Right forelimb (tissue), 1 donor: ENCODE measurements around the gene MYRIP.

ENCODE experiments used
- DNase-seq: peaks from one replicate; pipeline ENCODE4 v3.0.0-alpha.2; 2018

The MYRIP gene

DNA sequence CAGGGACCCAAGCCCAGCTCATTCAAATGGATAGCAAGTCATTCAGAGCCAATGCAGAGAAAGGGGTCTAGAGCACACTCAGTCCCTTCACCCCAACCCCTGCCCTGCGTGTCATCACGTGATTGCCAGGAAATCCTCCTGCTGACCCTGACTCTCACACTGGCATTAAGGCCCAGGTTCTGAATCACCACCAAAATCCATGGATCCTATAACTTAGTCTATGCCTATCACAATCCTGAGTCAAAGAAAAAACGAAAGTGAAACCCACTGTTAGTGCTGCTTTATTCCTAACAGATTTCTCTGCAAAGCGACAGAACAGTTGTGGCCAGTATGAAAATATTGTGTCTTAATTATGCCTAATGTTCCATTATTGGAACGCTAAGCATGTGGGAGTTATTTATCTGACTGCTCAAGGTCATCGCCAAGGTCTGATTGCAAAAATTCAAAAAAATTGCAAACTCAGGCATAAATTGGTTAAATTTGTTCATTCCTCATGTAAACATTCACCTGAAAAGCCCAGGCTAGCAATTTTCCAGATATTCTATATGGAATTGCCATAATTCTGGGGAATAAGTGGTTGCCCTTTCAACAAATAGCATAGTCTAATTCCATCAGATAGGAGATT lies 391.4 kb downstream of the MYRIP start:
- no peak for DNase-seq

DNA sequence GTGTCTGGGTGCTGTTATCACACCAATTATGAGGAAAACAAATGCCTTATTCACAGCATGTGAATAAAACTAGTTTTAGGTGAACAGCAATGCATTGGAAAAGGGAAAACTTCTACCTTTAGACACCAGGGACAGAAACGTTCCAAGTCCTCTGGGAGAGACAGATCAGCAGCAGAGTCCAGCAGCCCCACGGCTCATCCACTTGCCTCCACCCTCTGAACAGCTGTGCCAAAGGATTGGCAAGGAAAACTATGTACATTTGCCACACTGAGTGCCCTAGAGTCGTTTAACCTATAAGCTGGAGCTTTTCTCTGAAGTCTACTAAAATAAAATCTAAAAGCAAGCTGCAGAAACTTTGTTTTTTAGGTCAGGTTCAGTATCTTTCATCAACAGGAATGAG lies 392.4 kb downstream of the MYRIP start:
- no peak for DNase-seq

DNA sequence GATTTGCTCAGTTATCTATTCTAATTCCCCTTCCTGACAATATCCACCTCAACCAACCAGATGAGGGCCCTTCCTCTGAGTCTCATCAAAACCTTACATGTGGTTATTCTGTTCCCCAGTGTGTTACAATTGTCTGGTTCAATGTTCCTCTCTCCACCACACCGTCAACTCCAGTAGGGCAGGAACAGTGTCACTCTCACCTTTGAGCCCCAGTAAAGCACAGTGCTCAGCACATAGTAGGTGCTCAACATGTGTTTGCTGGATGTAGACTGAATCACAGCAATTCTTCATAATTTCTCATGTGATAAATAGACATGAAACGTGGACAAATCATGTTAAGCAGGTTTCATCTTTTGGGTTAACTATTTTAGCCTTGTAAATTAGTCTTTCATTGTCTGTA lies 397.1 kb downstream of the MYRIP start:
- DNase-seq = no peak

DNA sequence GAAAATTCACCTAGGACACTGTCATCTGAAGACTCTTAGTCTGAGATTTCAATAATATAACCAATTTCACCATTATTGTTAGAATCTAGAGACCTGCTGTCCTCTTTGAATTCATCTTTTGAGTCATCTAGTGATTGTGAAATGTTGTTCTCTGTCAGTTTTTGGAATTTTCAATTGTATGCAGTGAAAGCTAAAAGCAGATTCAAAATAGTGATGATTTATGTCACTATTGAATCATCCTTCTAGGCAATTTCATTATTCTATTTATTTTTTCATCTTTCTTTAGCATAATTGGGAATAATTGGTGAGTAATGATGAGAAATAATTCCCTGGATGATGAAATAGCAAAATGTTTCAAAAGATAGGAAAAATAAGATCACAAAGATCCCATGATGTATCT lies 398.4 kb downstream of the MYRIP start:
- no peak for DNase-seq

DNA sequence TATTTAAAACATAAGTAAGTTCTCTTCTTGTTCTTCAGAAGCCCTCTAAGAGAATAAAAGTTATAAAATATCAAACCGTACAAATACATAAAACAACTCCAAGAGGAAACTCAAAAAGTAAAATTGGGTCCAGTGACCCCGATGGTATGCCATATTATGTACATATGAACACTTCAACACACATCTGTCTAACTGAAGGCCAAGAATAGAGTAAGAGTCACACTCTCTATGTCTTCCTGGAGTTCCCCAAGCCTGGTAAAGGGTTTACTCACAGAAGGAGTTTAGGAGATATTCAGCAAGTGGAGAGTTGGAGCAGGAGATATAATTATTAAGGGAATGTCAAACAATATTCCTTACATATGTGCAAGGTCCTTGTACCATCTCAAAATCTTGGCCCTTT lies 398.8 kb downstream of the MYRIP start:
- DNase-seq = no peak

DNA sequence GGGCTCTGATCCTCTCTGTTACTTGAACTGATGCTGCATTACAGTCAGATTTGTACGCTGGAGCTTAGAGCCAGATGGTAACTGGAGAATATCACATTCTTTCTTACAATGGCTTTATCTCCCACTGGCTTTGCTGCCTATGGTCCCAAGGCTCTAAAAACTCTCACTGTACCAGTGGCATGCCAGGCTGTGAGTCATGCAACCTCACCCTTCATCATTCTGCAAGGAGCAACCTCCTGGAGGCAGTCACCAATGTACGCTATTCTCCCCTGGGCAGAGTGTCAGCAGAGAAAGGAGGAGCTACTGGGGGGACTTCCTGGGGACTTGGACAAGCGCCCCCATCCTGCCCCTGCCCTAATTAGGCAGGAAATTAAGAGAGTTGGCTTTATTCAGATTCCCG lies 402.2 kb downstream of the MYRIP start:
- no peak for DNase-seq

DNA sequence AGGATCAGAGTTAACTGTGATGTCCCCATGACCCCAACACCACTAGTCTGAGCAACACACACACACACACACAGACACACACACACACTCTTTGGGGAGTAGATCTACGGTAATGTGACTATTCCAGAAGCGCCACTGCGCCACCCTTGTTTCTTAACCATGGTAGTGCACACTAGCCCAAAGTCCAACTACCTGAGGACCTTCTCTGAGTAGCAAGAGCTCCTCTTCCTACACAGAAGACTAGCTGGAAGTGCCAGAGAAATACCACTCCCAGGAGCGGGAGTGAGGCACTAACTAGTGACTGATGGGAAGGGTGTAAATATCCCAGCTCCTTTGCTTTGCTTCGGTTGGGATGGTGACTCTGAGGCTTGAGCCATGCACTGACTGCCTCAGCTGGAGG lies 404.1 kb downstream of the MYRIP start:
- DNase-seq = no peak

DNA sequence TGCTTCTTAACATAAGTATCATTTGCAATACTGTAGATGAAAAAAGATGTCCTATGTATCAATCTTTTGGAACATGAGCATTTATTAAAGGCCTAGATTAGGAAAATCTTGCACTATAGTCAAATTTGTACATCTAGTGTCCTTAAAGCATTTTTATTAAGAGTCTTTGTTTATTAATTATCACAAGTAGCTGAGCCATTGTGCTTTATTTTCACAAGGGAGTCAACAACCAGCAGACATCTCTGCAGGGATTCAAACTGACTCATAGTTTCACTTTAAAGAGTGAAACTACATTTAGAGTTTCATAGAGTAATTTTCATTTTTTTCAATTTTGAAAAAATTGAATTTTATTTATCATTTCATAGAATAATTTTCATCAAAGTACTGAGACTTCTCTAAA lies 405.6 kb downstream of the MYRIP start:
- no peak for DNase-seq

DNA sequence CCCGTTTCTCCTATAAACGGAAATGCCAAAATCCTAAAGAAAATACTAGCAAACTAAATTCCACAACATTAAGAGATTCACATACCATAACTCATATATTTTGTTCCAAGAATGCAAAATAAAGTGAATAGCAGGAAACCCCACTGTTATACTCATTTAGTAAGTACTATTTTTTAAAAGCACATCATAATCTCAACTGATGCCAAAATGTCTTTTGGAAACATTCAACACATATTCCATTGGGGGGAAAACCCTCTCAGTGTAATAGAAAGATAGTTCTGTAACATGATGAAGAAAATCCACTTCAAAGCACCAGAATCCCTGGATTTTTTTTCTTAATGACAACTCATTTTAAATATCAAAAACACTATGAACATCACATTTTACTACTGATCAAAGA lies 407.1 kb downstream of the MYRIP start:
- no peak for DNase-seq

DNA sequence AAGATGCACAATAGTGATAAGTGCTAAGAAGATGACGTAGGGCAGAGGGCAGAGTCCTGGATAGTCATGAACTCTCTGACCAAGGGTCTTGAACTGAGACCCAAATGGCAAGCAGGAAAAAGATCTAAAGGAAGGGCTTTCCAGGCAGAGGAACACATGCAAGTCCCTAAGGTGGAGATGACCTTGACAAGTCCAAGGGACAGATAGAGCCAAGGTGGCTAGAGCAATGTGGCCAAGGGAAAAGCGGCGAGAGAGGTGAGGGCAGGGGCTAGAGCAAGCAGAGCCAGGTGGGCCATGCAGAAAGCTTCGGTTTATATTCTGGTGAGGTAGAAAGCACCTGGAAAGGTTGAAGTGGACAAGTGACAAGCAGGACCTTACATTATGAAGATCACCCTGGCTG lies 414.4 kb downstream of the MYRIP start:
- DNase-seq = no peak

DNA sequence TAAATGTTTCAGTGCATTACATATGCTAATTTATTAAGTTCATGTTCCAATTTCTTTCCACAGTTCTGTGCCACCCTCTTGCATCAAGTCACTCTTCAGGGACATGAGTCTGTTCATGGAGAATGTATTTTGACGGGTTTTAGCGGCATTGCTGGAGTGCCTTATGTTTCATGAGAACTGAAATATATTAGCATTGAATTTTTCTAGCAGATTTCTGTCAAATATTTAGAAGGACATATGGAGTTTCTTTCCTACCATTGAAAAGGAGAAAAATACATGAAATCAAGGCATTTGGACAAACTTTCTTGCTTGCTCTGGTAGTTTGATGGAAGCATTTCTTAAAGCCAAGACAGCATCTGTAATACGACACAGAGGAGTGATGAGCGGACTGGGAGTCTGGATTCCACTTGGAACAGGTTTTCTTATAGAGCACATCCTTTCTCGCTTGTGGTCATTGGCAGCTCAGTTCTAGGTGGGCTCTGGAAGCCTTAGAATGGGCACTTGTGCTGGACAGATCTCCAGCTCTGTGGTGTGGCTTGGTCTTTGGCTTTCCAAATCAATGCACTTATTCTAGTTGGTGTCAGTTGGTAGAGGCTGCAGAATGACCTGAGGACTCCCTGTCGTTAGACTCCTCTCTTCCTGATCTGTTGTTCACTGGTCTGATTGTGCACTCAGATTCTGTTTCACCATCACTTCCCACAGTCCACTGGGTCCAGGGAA lies 415.5 kb downstream of the MYRIP start:
- DNase-seq = no peak

DNA sequence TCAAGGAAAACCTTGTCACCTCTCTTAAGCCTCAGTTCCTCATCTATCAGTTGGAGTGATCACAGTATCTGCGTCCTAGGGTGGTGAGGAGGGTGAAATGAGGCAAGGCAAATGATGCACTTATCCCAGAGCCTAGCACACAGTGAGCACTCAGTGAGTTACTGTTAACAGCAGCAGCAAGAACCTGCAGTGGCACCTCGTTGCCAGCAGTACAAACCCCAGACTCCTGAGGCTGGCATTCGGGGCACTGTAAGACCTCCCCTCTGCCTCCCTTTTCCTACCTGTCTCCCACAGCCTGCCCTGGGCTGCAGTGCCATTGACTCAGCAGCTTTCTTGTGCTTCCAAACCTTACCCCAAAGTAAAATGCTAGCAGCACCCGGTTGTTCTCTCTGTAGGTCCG lies 417.2 kb downstream of the MYRIP start:
- DNase-seq = no peak

DNA sequence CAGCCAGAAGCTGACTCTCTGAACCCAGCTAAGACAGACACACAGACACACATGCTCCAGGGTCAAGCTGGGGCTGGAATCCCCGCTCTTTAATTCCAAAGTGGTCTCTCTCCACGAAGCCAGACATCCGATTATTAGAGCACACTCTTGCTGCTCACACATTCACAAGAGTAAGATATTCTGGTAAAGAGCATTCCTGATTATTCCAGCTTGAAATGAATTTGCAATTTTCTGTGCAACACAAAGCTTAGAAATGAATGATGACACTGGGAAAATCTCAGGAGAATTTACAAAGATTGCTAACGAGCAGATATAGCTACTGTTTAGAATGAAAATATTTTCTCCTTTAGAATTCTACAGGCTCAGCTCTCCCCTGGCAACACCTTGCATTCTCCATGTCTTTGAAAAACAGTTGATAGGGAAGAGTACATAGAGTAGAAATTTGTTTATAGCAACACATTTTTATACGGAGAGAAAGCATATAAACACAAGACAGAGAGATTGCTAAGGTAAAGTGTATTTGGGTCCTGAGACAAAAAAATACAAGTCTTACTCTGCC lies 419.5 kb downstream of the MYRIP start:
- no peak for DNase-seq

DNA sequence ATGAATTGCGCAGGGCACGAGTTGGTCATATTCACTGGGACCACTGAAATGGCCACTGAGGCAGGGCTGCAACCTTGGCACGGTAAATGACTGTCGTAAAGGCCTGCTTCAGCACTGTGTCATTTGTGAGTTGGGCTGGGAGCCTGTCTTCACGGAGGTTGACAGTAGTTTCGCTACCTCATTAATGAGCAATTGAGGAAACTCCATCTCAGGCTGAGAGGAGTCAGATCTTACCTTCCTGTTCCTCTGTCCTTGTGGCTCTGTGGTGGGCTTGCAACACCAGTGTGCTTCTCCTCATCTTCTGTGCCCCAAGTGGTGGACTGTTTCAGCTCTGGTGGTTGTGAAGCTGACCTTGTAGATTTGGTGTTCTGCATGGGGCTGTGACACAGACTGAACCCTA lies 420.0 kb downstream of the MYRIP start:
- DNase-seq = no peak

DNA sequence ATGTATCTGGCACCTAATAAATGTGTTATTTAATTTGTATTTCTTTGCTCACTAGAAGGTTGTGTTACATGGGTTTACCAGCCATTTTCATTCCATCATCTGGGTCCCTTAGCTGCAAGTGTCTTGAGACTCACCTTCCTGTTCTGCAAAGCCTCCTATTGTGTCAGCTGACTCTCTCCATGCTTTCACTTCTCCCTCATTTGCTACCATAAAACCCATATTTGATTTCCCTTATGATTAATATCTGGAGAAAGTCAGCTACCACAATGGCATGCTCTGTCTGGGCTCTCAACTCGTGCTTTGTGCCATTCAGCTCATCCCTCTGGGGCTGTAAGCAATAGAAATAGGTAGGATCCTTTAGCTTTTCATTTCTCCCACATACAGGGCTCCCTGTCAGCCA lies 420.6 kb downstream of the MYRIP start:
- no peak for DNase-seq

DNA sequence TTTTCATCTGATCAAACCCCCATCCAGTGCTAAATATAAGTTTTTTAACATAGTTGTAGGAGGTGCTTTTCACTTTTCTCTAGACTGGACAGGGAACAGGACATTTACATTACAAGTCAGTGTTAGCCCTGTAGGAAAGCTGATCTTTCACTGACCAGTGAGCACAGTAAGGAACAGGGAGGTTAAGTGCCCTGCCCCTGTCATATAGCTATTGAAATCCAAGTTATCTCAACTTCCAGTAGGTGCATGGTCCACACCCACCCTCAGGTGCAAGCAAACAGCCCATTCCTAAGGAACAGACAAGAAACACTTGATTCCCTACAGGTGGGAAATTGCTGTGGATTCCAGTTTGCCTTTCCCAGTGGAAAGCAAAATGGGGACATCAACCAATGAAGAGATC lies 421.0 kb downstream of the MYRIP start:
- no peak for DNase-seq

DNA sequence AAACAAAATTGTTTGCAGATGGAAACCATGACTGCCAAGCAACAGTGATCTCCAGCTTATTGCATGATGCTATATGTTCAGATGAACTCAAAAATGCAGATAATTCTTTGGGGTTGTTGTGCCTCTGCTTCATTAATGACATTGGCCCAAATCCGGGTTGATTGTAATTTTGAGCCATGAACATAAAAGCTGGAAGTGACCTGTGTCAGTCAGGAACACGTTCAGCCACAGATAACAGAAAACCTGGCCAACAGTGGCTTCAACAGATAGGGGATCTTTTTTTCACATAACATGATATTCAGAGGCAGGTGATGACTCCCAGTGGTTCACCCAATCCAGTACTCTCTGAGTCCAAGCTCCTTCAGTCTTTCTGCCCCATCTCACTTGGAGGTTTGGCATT lies 423.2 kb downstream of the MYRIP start:
- DNase-seq = no peak

DNA sequence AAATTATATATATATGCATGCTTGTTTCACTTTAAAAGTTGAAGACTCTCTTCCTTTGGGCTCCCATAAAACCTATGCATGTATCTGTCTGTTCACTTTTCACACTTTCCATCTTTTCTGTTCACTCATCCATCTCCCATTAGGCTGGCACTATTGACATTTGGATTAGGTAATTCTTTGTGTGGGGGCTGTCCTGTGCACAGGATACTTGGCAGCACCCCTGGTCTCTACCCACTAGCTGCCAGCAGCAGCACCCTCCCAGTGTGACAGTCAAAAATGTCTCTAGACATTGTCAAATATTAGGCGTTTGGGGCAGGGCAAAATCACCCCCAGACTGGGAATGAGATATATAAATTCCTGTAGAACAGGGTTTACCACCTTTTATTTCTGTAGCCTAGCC lies 427.8 kb downstream of the MYRIP start:
- DNase-seq = no peak

DNA sequence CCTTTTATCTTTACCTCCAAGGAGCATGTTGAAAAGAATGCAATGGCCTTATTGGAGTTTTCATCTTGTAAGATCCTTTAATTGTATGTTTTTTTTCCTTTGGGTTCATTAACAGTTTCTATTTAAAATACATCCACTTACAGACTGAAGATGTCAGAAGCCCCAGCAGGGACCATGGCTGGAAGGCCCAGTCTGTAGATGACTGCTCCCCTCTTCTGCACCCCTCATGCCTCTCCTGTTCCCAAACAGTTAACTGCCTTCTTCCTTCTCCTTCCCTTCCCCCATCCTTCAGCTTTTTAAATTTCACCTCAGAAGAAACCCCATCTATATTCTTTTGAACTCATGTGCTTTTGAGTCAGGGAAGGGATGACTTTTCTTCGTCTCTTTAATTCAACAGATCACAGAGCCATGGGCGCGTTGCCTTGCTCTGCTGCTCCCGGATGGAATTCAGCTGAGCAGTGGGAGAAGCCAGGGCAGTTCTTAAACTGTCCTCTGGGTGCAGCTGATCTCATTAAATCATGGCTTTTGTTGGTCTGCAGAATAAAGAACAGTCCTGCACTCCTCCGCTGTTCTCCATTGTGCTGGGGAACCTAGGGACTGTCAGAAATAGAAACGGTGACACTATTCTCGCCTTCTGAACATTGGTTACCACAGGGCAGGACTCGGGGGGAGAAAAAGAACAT lies 428.6 kb downstream of the MYRIP start:
- no peak for DNase-seq

DNA sequence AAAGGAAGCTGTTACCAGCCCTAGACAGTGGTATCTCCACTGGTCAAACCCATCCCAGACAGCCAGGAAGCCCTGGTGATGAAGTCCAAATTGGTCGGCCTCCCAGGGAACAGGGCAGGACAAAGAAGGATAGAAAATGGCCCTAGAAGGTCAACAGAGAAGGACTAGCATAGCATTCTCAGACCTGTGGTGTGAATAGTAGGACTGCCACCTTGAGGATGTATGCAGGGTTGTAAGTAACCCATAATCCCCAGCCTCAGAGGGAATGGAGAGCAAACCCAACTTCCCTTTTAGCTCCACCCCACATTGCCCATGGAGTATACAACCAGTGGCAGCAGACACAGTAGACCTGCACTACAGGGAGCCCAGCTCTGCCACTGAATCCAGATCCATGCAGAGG lies 431.5 kb downstream of the MYRIP start:
- DNase-seq = no peak

DNA sequence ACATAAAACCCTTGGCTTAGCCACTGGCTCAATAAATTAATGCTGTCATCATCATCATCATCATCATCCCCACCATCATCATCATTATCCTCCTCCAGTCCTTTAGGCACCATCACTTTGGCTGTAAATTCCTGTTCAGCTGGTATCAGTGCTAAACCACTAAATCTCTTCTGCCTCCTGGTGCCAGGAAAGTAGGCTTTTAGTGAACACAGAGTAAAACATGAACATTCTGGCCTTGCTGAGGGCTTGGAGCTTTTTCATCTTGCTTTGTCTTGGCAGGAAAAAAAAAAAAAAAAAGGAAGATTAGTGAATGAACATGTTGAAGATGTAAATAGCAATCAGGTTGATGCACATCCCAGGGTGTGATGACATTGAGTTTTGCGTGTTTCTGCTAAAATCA lies 432.8 kb downstream of the MYRIP start:
- no peak for DNase-seq

DNA sequence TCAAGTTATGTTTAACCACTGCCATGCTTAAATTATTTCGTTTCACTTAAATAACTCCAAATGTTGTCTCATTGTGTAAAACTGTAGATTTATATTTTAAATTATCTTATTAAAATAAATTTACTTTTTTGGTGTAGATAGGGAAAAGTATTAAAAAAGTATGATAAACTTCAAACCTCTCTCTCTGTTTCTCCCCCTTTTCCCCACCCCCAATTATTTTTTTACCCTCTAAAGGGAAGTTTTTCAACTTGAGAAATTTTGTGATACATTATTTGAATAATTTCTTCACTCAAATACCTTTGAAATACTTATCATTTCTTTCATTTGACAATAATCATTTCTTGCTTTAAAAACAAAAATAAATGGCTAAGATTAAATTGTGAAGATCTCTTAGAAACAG lies 433.2 kb downstream of the MYRIP start:
- no peak for DNase-seq

DNA sequence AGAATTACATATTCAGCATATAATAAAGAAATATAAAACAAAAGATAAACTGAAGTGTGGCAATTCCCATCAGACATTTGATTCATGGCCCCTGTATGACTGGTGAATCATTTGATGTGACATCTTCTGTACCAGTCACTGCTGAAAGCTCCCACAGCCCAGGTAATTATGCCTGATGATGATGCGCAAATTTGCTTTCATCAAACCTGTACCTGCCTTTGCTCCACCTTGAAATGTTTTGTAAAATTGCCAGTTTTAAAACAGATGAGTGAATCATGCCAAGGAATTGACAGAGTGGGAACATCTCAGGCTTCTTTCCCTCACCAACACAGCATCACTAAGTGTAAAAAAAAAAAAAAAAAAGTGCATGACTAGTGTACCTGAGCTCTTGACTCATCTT lies 433.6 kb downstream of the MYRIP start:
- no peak for DNase-seq
